SK-N-SH (cell line): ENCODE measurements around the gene TRDMT1. TPM values are rescaled to one million over a fixed set of nuclear protein-coding genes. Genes with fewer than 3 reads are reported as not detected.

Experiments used
- CTCF ChIA-PET: fragments of 300-600, 350-600 bp; formaldehyde crosslinking; extraction: SDS; loops from one replicate; lab custom pipeline; 2021; lab: Yijun Ruan, JAX
- POLR2A ChIA-PET: fragments of 350-600 bp; sonication (Branson Sonifier 250); formaldehyde crosslinking; extraction: SDS; loops from one replicate; lab custom pipeline; 2020; ENCODE audit warnings: antibody characterized with exemption, inconsistent platforms; lab: Yijun Ruan, JAX
- DNase-seq: peaks from one replicate; pipeline ENCODE4 v3.0.0; 2012
- H2AFZ ChIP-seq: fragments of 200-600 bp; sonication (generic); 2 replicates; pipeline ENCODE4 v1.8.1; 2016; ENCODE audit warnings: antibody characterized with exemption, mild to moderate bottlenecking, low read depth
- H3F3A ChIP-seq: fragments of 200-600 bp; sonication (generic); replicated peaks from 2 replicates; pipeline ENCODE3; 2016; ENCODE audit warnings: antibody characterized with exemption, mild to moderate bottlenecking; ENCODE audit not compliant: insufficient read depth
- H3K27ac ChIP-seq, 2 experiments: fragments of 200-500 bp in 1 of 2; fragments of 200-600 bp in 1 of 2; sonication (Bioruptor generic) in 1 of 2; sonication (generic), shearing (Covaris generic) in 1 of 2; 2 replicates each; pipeline versions ENCODE4 v1.5.1 to v1.6.1; 2014 to 2016; ENCODE audit warnings: low read depth in 2 of 2, inconsistent platforms in 1 of 2, low read length in 1 of 2, mild to moderate bottlenecking in 1 of 2, mixed read lengths in 1 of 2
- H3K27me3 ChIP-seq: fragments of 200-600 bp; sonication (generic), shearing (Covaris generic); 2 replicates; pipeline ENCODE4 v1.6.1; 2016; ENCODE audit warnings: mixed run types; ENCODE audit not compliant: insufficient read depth
- H3K36me3 ChIP-seq, 2 experiments: fragments of 200-500 bp in 1 of 2; fragments of 200-600 bp in 1 of 2; sonication (Bioruptor generic) in 1 of 2; sonication (generic) in 1 of 2; replicated peaks in 1 of 2; 2 replicates each; pipeline versions ENCODE3 to v1.5.1; 2014 to 2016; ENCODE audit warnings: low read length in 1 of 2, mild to moderate bottlenecking in 1 of 2; ENCODE audit not compliant: insufficient read depth in 2 of 2, control insufficient read depth in 1 of 2
- H3K4me1 ChIP-seq, 2 experiments: fragments of 200-500 bp in 1 of 2; fragments of 200-600 bp in 1 of 2; sonication (Bioruptor generic) in 1 of 2; sonication (generic), shearing (Covaris generic) in 1 of 2; 2 replicates each; pipeline versions ENCODE4 v1.5.1 to v1.6.1; 2014 to 2016; ENCODE audit warnings: low read depth in 1 of 2, low read length in 1 of 2, mixed run types in 1 of 2; ENCODE audit not compliant: insufficient read depth in 2 of 2, control insufficient read depth in 1 of 2
- H3K4me2 ChIP-seq: fragments of 200-600 bp; sonication (generic), shearing (Covaris generic); 2 replicates; pipeline ENCODE4 v1.6.1; 2017; ENCODE audit warnings: mixed run types
- H3K4me3 ChIP-seq, 2 experiments: fragments of 200-500 bp in 1 of 2; fragments of 200-600 bp in 1 of 2; sonication (Bioruptor generic) in 1 of 2; sonication (generic), shearing (Covaris generic) in 1 of 2; 2 replicates each; pipeline versions ENCODE4 v1.5.1 to v1.8.1; 2014 to 2016; ENCODE audit warnings: low read depth in 2 of 2, inconsistent platforms in 1 of 2, low read length in 1 of 2, mild to moderate bottlenecking in 1 of 2, mixed read lengths in 1 of 2, moderate library complexity in 1 of 2
- H3K79me2 ChIP-seq: fragments of 200-600 bp; sonication (generic); 2 replicates; pipeline ENCODE4 v1.8.1; 2017; ENCODE audit warnings: mild to moderate bottlenecking; ENCODE audit not compliant: insufficient read depth
- H3K9ac ChIP-seq: fragments of 200-600 bp; sonication (generic); 2 replicates; pipeline ENCODE4 v1.6.1; 2017; ENCODE audit warnings: mixed run types
- H3K9me2 ChIP-seq: fragments of 200-600 bp; sonication (generic); 2 replicates; pipeline ENCODE4 v1.6.1; 2017; ENCODE audit warnings: mixed run types
- H3K9me3 ChIP-seq: fragments of 200-600 bp; sonication (generic); 2 replicates; pipeline ENCODE4 v1.6.1; 2017; ENCODE audit warnings: mixed run types, mild to moderate bottlenecking, moderate library complexity
- H4K20me1 ChIP-seq: fragments of 200-600 bp; sonication (generic); 2 replicates; pipeline ENCODE4 v1.6.1; 2017; ENCODE audit warnings: mild to moderate bottlenecking, mixed run types; ENCODE audit not compliant: insufficient read depth
- CHD2 ChIP-seq: fragments of 150-350 bp; IDR thresholded peaks from 2 replicates; pipeline ENCODE4 v1.6.1; 2018; ENCODE audit warnings: low read length; ENCODE audit not compliant: partially characterized antibody
- CTCF ChIP-seq: fragments of 200-600 bp; sonication (generic); IDR thresholded peaks from 2 replicates; pipeline ENCODE4 v1.6.1; 2017; ENCODE audit warnings: antibody characterized with exemption, mild to moderate bottlenecking, moderate library complexity
- EZH2phosphoT487 ChIP-seq: fragments of 200-600 bp; sonication (generic); IDR thresholded peaks from 2 replicates; pipeline ENCODE4 v1.6.1; 2017; ENCODE audit warnings: low read depth, mixed run types, mild to moderate bottlenecking, antibody characterized with exemption, moderate library complexity, borderline replicate concordance
- FOXJ3 ChIP-seq: sonication (generic); formaldehyde crosslinking; IDR thresholded peaks from 2 replicates; pipeline ENCODE4 v1.5.1; 2020; ENCODE audit warnings: mild to moderate bottlenecking, missing genetic modification reagents
- FOXM1 ChIP-seq: IDR thresholded peaks from 2 replicates; pipeline ENCODE4 v1.4.0; 2012; ENCODE audit warnings: low read depth, mild to moderate bottlenecking
- GATA2 ChIP-seq: sonication (generic); formaldehyde crosslinking; IDR thresholded peaks from 2 replicates; pipeline ENCODE4 v1.5.0; 2020; ENCODE audit warnings: mild to moderate bottlenecking, missing genetic modification reagents
- IRF3 ChIP-seq: fragments of 150-350 bp; IDR thresholded peaks from 2 replicates; pipeline ENCODE4 v1.6.1; 2016; ENCODE audit warnings: mild to moderate bottlenecking, low read depth, low read length
- MAX ChIP-seq: IDR thresholded peaks from 2 replicates; pipeline ENCODE4 v1.4.0; 2012; ENCODE audit warnings: low read depth
- PBX3 ChIP-seq: IDR thresholded peaks from 2 replicates; pipeline ENCODE4; 2012
- POLR2AphosphoS5 ChIP-seq: IDR thresholded peaks from 2 replicates; pipeline ENCODE4 v1.6.1; 2012; ENCODE audit warnings: low read depth, low read length
- RAD21 ChIP-seq: IDR thresholded peaks from 2 replicates; pipeline ENCODE4 v1.6.1; 2012; ENCODE audit warnings: mild to moderate bottlenecking, low read length
- RXRA ChIP-seq: IDR thresholded peaks from 2 replicates; pipeline ENCODE4 v1.4.0; 2012; ENCODE audit warnings: low read depth, mild to moderate bottlenecking, borderline replicate concordance
- SIN3A ChIP-seq: IDR thresholded peaks from 2 replicates; pipeline ENCODE4 v1.6.1; 2012; ENCODE audit warnings: low read depth, mild to moderate bottlenecking, low read length, moderate library complexity, borderline replicate concordance
- TAF1 ChIP-seq: IDR thresholded peaks from 2 replicates; pipeline ENCODE4 v1.6.1; 2012; ENCODE audit warnings: low read depth, mild to moderate bottlenecking, low read length, moderate library complexity, borderline replicate concordance
- TCF12 ChIP-seq: IDR thresholded peaks from 2 replicates; pipeline ENCODE4 v1.4.0; 2012
- TEAD4 ChIP-seq: IDR thresholded peaks from 2 replicates; pipeline ENCODE4 v1.4.0; 2012; ENCODE audit warnings: mild to moderate bottlenecking, borderline replicate concordance; ENCODE audit not compliant: insufficient read depth
- USF2 ChIP-seq: fragments of 150-350 bp; IDR thresholded peaks from 2 replicates; pipeline ENCODE4 v1.6.1; 2017; ENCODE audit warnings: antibody characterized with exemption, low read length, low read depth, borderline replicate concordance
- WGBS: methylation state at CpG from one replicate; pipeline ENCODE4 v1.1.6; 2017; ENCODE audit warnings: low lambda C conversion rate; 5-methylcytosine and 5-hydroxymethylcytosine counted together
- polyA plus RNA-seq, 3 experiments: library from polyadenylated mRNA; depleted of rRNA; stranded (reverse); fragments of >200 nt; gene quantifications; 2 replicates each; pipeline ENCODE4 v1.2.3, GENCODE V29; 2012
- TF ChIP-seq, protein P1 (sequence below): IDR thresholded peaks from 2 replicates; pipeline ENCODE4 v1.4.0; 2012; ENCODE audit warnings: low read depth, borderline replicate concordance

The TRDMT1 gene
- polyA plus RNA-seq, 1 of the 3 experiments (the other 2 are of a cell fraction): 3.1 TPM

GRCh38 chr10:17109046-17109445, 92.4 kb downstream of the TRDMT1 start:
- 88% methylated on average over 2 of the region's 2 CpGs for WGBS
- H3K4me2 ChIP-seq: peak overlapping the region; percentile 45; the same call in 1 of the 2 replicates
- CTCF ChIA-PET: no interaction called here

DNA sequence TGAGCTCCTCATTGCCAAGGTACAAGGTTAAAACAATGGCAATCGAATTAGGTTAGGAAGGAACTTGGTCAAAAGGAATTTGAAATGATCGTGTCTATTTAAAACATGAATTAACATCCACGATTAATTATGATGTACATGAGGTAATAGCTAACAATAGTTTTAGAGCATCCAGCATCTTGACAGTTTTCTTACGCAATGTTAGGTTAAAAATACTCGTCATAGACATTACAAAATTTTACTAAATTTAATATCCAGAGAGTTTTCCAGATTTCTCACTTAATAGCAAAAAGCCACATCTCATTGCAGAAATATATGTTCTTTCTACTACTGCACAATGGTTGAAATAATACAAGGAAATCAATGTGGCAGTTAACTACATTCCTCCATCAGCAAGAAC, 94.5 kb downstream of the TRDMT1 start:
- CTCF ChIA-PET: interaction anchor here (1.3 kb wide), 1 partner anchor 123 kb away, joined by 3 read pairs; no protein-coding TSS in a partner anchor

More at GRCh38 chr10:17109046-17109445, 92.4 kb downstream of the TRDMT1 start:
- no peak for TF ChIP-seq POLR2AphosphoS5
- TF ChIP-seq EZH2phosphoT487: no peak
- TF ChIP-seq FOXJ3: no peak
- no peak for TF ChIP-seq CHD2
- no peak for TF ChIP-seq RAD21
- TF ChIP-seq TEAD4: no peak
- TF ChIP-seq MAX: no peak
- TF ChIP-seq, protein P1, sequence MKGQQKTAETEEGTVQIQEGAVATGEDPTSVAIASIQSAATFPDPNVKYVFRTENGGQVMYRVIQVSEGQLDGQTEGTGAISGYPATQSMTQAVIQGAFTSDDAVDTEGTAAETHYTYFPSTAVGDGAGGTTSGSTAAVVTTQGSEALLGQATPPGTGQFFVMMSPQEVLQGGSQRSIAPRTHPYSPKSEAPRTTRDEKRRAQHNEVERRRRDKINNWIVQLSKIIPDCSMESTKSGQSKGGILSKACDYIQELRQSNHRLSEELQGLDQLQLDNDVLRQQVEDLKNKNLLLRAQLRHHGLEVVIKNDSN: no peak
- no peak for TF ChIP-seq IRF3
- TF ChIP-seq SIN3A: no peak
- no peak for TF ChIP-seq RXRA
- no peak for TF ChIP-seq TAF1
- TF ChIP-seq FOXM1: no peak
- TF ChIP-seq TCF12: no peak
- Histone ChIP-seq H3K9me2 (no peaks in the 10 kb centered on the region), H3K9me3 (no peaks in the 10 kb centered on the region), H2AFZ (peak overlapping the region; percentile 53; the same call in 1 of the 2 replicates), H3K4me3 (no peak overlapping the region), H3K9ac (no peak overlapping the region), H3K27ac (peak overlapping the region in 1 of 2 experiments; percentile 74; a peak in 3 of 4 replicates), H3K36me3 (no peaks in the 10 kb centered on the region), H3K27me3 (no peaks in the 10 kb centered on the region), H3K4me1 (peaks cover 0 to 8% of the 10 kb centered on the region in 2 experiments), H3F3A (peaks cover 21% of the 10 kb centered on the region), H4K20me1 (no peaks in the 10 kb centered on the region), H3K79me2 (no peaks in the 10 kb centered on the region)
- DNase-seq: no peak
- POLR2A ChIA-PET: no interaction called here

More for the DNA sequence above, 94.5 kb downstream of the TRDMT1 start:
- DNase-seq: no peak
- no peaks in the 10 kb centered on the region for H3K27me3 ChIP-seq
- H2AFZ ChIP-seq: no peak overlapping the region
- H3F3A ChIP-seq: peaks cover 16% of the 10 kb centered on the region
- TF ChIP-seq PBX3 (no peak), GATA2 (CRISPR knock-in tag) (no peak), SIN3A (no peak), FOXM1 (no peak), USF2 (no peak), CTCF (no peak)
- TF ChIP-seq, protein P1: no peak
- peaks cover 0 to 8% of the 10 kb centered on the region in 2 experiments for H3K4me1 ChIP-seq
- no peaks in the 10 kb centered on the region for H3K9me2 ChIP-seq
- H3K27ac ChIP-seq: no peak overlapping the region
- H3K79me2 ChIP-seq: no peaks in the 10 kb centered on the region
- no peaks in the 10 kb centered on the region for H3K36me3 ChIP-seq
- no peaks in the 10 kb centered on the region for H4K20me1 ChIP-seq
- POLR2A ChIA-PET: no interaction called here
- H3K4me3 ChIP-seq: no peak overlapping the region
- H3K9ac ChIP-seq: no peak overlapping the region
- H3K4me2 ChIP-seq: no peak overlapping the region
- H3K9me3 ChIP-seq: no peaks in the 10 kb centered on the region
- WGBS: 85% methylated on average over 5 of the region's 5 CpGs
